A549 treated with AZD2906 at 1 μM for 4 hours (cell line): Measurements from ENCODE around the gene TIGIT. TPM values are rescaled to one million over a fixed set of nuclear protein-coding genes. Genes with fewer than 3 reads are reported as not detected.

Experiments
- total RNA-seq: library from RNA; stranded (reverse); fragments of 200-300 nt; extraction: Qiagen RNA extraction; gene quantifications from 5 replicates; pipeline ENCODE4 v1.2.3, GENCODE V29; 2022

TIGIT gene
- total RNA-seq, result not detected in 5 replicates

GRCh38 chr3:114293838-114294535 is at the start of gene TIGIT:
TIGIT (plus strand) TSS chr3:114294028; CDS start chr3:114294062, 34 bp downstream.

Other genes starting within 250 kb of the TIGIT start
- gene CCDC191, start 237.5 kb upstream of the TIGIT start, total RNA-seq, result 1.3 to 1.9 TPM (median 1.5 TPM) in 5 replicates
- gene QTRT2, start 237.3 kb upstream of the TIGIT start, total RNA-seq, result 19.6 to 25.3 TPM (median 20.7 TPM) in 5 replicates
- gene DRD3, start 115.0 kb upstream of the TIGIT start, total RNA-seq, result not detected in 5 replicates
- not detected in 5 replicates for gene ZNF80, start 56.5 kb upstream of the TIGIT start, total RNA-seq